ENCODE results near the gene CAPN13. TPM values are rescaled to one million over a fixed set of nuclear protein-coding genes. Genes with fewer than 3 reads are reported as not detected.

CAPN13 gene
- total RNA-seq, 1 experiment from 2014 or later, result not detected

DNA sequence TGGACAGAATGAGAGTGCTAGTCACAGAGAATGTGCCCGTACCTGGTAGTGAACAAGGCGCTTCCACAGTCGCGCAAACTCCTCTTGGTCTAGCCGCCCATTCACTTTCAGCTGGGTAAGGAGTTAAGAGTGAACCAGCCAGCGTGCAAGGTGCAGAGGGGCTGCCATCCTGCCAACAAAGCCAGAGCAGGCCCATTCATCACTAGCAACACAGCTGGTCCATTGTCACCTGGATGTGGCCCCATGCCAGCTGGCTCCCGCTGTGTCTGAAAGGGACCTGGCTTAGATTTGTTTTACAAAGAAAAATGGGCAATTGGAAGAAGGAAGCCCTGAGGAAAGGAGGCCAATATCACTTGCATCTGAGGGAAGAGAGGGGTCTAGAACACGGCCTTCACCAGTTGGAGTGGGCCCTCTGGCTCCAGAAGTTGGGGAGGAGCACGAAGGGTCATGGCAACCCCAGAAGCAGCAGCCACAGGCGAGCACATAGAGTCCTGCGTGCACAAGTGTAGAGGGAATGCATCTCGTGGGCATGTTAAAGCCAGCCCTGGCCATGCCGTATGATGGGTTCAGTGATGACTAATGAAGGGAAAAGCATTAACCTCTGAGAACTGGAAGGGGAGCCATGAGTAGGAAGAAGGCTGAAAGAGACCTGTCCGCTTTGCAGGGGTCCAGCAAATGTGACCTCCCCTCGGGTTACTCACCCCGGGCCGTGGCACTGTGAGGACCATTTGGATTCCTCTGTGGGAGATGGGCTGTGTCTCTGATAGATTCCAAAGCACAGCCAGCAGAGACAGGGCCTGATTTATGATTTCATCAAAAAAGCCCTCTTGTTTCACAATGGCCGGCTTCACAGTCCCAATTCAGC, 70.6 kb downstream of the CAPN13 start:
- Mint-ChIP-seq H3K27ac (ENCODE audit: low read depth, unreplicated experiment) (no peak overlapping the region), H3K36me3 (ENCODE audit: insufficient read depth, unreplicated experiment) (peaks cover 5% of the 10 kb centered on the region), H3K27me3 (ENCODE audit: insufficient read depth, unreplicated experiment) (peaks cover 28% of the 10 kb centered on the region), H3K4me3 (ENCODE audit: unreplicated experiment) (no peak overlapping the region), H3K4me1 (ENCODE audit: insufficient read depth, unreplicated experiment) (no peaks in the 10 kb centered on the region), H3K9me3 (ENCODE audit: unreplicated experiment) (no peaks in the 10 kb centered on the region)
- BruUV-seq (replicated peaks), result no TSS peak
- CTCF ChIA-PET, result interaction anchor here (0.6 kb wide), 1 partner anchor 23 kb away, joined by 3 read pairs; no protein-coding TSS in a partner anchor
- no peak for TF ChIP-seq CTCF (IDR thresholded peaks at IDR 0.05; ENCODE audit: unreplicated experiment)
- DNase-seq (ENCODE audit: unreplicated experiment), result no peak
- POLR2A ChIA-PET, result interaction anchor here (0.6 kb wide), 1 partner anchor 519 kb away, joined by 3 read pairs; no protein-coding TSS in a partner anchor
- intact Hi-C loops (cut with micrococcal nuclease), result no loop called here

DNA sequence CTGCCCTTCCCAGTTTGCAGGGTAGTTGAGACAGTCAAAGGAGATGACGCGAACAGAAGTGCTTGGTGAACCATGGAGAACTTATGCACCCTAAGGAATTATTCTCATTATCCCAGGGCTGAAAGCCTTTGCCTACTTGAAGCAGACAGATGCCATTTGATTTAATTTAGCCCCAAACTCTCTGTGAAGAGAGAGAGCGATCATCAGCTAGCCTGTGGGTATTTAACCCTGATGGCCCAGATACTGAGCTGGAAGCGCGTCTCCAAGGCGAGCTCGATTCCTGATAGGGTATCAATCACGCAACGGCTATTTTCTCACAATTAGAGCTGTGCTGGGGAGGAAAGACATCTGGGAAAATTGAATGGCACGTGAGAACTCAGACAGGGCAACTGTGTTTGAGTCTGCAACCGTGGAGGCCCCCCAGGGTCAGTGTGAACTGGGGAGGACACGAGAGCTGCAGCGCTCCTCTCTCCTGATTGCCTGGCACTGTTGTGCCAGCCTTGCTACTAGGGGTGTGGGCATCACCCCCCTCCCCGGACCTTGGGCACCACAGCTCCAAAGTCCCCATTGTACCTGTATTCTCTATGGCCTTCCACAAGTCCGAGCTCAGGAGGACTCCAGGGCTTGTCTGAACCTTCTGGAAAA, 73.2 kb downstream of the CAPN13 start:
- TF ChIP-seq CTCF (IDR thresholded peaks at IDR 0.05; ENCODE audit: unreplicated experiment), result no peak
- BruUV-seq (replicated peaks), result no TSS peak
- no peak for DNase-seq (ENCODE audit: unreplicated experiment)
- Mint-ChIP-seq H3K27me3 (ENCODE audit: insufficient read depth, unreplicated experiment) (peaks cover 23% of the 10 kb centered on the region), H3K27ac (ENCODE audit: low read depth, unreplicated experiment) (no peak overlapping the region), H3K4me1 (ENCODE audit: insufficient read depth, unreplicated experiment) (no peaks in the 10 kb centered on the region), H3K9me3 (ENCODE audit: unreplicated experiment) (no peaks in the 10 kb centered on the region), H3K4me3 (ENCODE audit: unreplicated experiment) (no peak overlapping the region), H3K36me3 (ENCODE audit: insufficient read depth, unreplicated experiment) (peaks cover 5% of the 10 kb centered on the region)
- POLR2A ChIA-PET, result no interaction called here
- intact Hi-C loops (cut with micrococcal nuclease), result no loop called here
- CTCF ChIA-PET, result interaction anchor here (0.6 to 2.3 kb wide), 4 partner anchors 22 to 535 kb away, joined by 3 to 10 read pairs (median 4); no protein-coding TSS in a partner anchor

DNA sequence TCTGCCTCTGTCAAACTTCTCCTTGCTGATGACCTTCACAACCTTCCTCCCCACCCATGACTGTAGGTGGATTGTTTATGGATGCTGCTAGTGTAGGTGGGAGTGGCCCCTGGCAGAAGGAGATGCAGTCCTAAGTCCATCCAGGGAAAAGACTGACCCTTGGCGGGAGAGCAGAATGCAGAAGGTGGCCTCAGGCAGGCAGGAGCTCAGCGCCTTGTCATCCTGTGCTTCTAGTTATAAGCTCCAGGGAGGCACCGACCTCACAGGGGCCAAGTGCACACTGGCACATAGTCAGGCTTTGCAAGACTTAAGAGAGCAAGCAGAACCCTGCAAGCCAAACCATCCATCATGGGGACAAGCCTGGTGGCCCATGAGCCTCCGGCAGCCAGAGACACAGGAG, 74.4 kb downstream of the CAPN13 start:
- peaks cover 5% of the 10 kb centered on the region for H3K36me3 Mint-ChIP-seq (ENCODE audit: insufficient read depth, unreplicated experiment)
- H3K4me1 Mint-ChIP-seq (ENCODE audit: insufficient read depth, unreplicated experiment), result no peaks in the 10 kb centered on the region
- ChIA-PET POLR2A (no interaction called here), CTCF (interaction anchor here (2.3 kb wide), 1 partner anchor 21 kb away, joined by 10 read pairs; no protein-coding TSS in a partner anchor)
- no peak for TF ChIP-seq CTCF (IDR thresholded peaks at IDR 0.05; ENCODE audit: unreplicated experiment)
- no peak overlapping the region for H3K27ac Mint-ChIP-seq (ENCODE audit: low read depth, unreplicated experiment)
- BruUV-seq (replicated peaks), result no TSS peak
- H3K9me3 Mint-ChIP-seq (ENCODE audit: unreplicated experiment), result no peaks in the 10 kb centered on the region
- peaks cover 15% of the 10 kb centered on the region for H3K27me3 Mint-ChIP-seq (ENCODE audit: insufficient read depth, unreplicated experiment)
- no peak overlapping the region for H3K4me3 Mint-ChIP-seq (ENCODE audit: unreplicated experiment)
- intact Hi-C loops (cut with micrococcal nuclease), result no loop called here
- DNase-seq (ENCODE audit: unreplicated experiment), result no peak

- Mint-ChIP-seq H3K27me3 (ENCODE audit: insufficient read depth, unreplicated experiment) (peaks cover 11% of the 10 kb centered on the region), H3K4me1 (ENCODE audit: insufficient read depth, unreplicated experiment) (no peaks in the 10 kb centered on the region), H3K27ac (ENCODE audit: low read depth, unreplicated experiment) (no peak overlapping the region), H3K9me3 (ENCODE audit: unreplicated experiment) (no peaks in the 10 kb centered on the region), H3K4me3 (ENCODE audit: unreplicated experiment) (no peak overlapping the region), H3K36me3 (ENCODE audit: insufficient read depth, unreplicated experiment) (peaks cover 5% of the 10 kb centered on the region)
- intact Hi-C loops (cut with micrococcal nuclease), result no loop called here
- POLR2A ChIA-PET, result no interaction called here
- no TSS peak for BruUV-seq (replicated peaks)
- TF ChIP-seq CTCF (IDR thresholded peaks at IDR 0.05; ENCODE audit: unreplicated experiment), result no peak
- DNase-seq (ENCODE audit: unreplicated experiment), result no peak
- CTCF ChIA-PET, result interaction anchor here (2.3 kb wide), 1 partner anchor 21 kb away, joined by 10 read pairs; no protein-coding TSS in a partner anchor
These were observed 74.9 kb downstream of the CAPN13 start for GRCh38 chr2:30732376-30732775.
